ENCODE measurements around the gene SLC39A13.
A peak's percentile ranks its signal among the peaks of the same experiment; 100 is the strongest.

SLC39A13 gene

GRCh38 chr11:47388697-47389576 is 19.5 kb upstream of the SLC39A13 start:
- H3K4me1 ChIP-seq (ENCODE audit: control insufficient read depth, insufficient read depth, low read length), result peaks cover 6% of the 10 kb centered on the region
- no peaks in the 10 kb centered on the region for H3K9me3 ChIP-seq (ENCODE audit: control insufficient read depth, low read length)
- H3K4me3 ChIP-seq (ENCODE audit: low read length), result no peak overlapping the region
- no peaks in the 10 kb centered on the region for H3K27me3 ChIP-seq (ENCODE audit: control insufficient read depth, insufficient read depth, low read length)
- H3K36me3 ChIP-seq (ENCODE audit: control insufficient read depth, insufficient read depth, low read length), result no peaks in the 10 kb centered on the region
- H3K9ac ChIP-seq (ENCODE audit: low read length), result no peak overlapping the region

- H3K27me3 ChIP-seq (ENCODE audit: control insufficient read depth, insufficient read depth, low read length), result no peaks in the 10 kb centered on the region
- H3K9ac ChIP-seq (ENCODE audit: low read length), result no peak overlapping the region
- no peak overlapping the region for H3K4me3 ChIP-seq (ENCODE audit: low read length)
These were observed 18.6 kb upstream of the SLC39A13 start for GRCh38 chr11:47389577-47390421.

DNA sequence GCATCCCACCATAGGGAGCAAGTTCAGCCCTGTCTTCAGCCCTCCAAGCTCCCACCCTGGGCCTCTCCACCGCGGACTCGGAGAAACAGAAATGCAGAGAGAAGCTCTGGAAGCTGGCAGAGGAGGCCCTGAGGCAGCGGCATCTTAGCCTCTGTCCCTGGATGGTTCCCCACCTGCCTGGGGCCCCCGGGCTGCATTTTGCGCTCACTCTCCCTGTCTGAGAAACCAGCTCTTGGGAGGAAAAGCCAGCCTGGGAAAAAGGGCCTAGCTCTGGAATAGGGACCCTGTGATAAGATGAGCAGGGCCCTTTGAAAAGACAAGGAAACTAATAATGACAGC is 18.0 kb upstream of the SLC39A13 start:
- H3K9me3 ChIP-seq (ENCODE audit: control insufficient read depth, low read length), result no peaks in the 10 kb centered on the region
- H3K4me1 ChIP-seq (ENCODE audit: control insufficient read depth, insufficient read depth, low read length), result peaks cover 6% of the 10 kb centered on the region
- H3K9ac ChIP-seq (ENCODE audit: low read length), result no peak overlapping the region
- no peaks in the 10 kb centered on the region for H3K36me3 ChIP-seq (ENCODE audit: control insufficient read depth, insufficient read depth, low read length)
- no peak overlapping the region for H3K4me3 ChIP-seq (ENCODE audit: low read length)
- no peaks in the 10 kb centered on the region for H3K27me3 ChIP-seq (ENCODE audit: control insufficient read depth, insufficient read depth, low read length)

More at GRCh38 chr11:47389577-47390421, 18.6 kb upstream of the SLC39A13 start:
- no peaks in the 10 kb centered on the region for H3K9me3 ChIP-seq (ENCODE audit: control insufficient read depth, low read length)
- H3K4me1 ChIP-seq (ENCODE audit: control insufficient read depth, insufficient read depth, low read length), result peaks cover 6% of the 10 kb centered on the region
- no peaks in the 10 kb centered on the region for H3K36me3 ChIP-seq (ENCODE audit: control insufficient read depth, insufficient read depth, low read length)

DNA sequence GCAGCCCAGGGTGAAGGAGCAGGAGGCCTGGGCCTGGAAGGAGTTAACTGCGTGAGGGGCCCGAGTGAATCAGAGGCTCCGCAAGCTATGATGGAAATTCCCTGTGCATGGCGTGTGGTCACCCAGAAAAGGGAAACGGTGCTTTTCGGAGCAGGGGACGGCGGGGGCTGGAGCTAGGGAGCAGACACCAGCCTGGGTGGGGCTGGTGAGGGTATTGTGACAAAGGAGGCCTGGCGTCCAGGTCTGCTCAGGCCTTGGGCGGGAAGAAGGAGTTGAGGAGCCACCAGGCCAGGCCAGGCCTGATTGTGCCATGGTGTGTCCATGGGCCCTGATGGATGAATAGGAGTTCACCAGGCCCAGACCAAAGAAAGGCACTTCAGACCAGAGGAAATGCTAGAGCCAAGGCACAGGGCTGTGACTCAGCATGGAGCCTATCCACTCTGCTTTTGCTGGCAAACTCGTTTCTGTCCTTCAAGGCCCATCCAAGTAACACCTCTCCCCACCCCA is 17.3 kb upstream of the SLC39A13 start:
- no peaks in the 10 kb centered on the region for H3K27me3 ChIP-seq (ENCODE audit: control insufficient read depth, insufficient read depth, low read length)
- H3K36me3 ChIP-seq (ENCODE audit: control insufficient read depth, insufficient read depth, low read length), result no peaks in the 10 kb centered on the region
- peaks cover 6% of the 10 kb centered on the region for H3K4me1 ChIP-seq (ENCODE audit: control insufficient read depth, insufficient read depth, low read length)
- H3K9me3 ChIP-seq (ENCODE audit: control insufficient read depth, low read length), result no peaks in the 10 kb centered on the region
- no peak overlapping the region for H3K9ac ChIP-seq (ENCODE audit: low read length)
- no peak overlapping the region for H3K4me3 ChIP-seq (ENCODE audit: low read length)

GRCh38 chr11:47391711-47392432 is 16.5 kb upstream of the SLC39A13 start:
- no peaks in the 10 kb centered on the region for H3K9me3 ChIP-seq (ENCODE audit: control insufficient read depth, low read length)
- no peak overlapping the region for H3K9ac ChIP-seq (ENCODE audit: low read length)
- H3K27me3 ChIP-seq (ENCODE audit: control insufficient read depth, insufficient read depth, low read length), result no peaks in the 10 kb centered on the region
- no peaks in the 10 kb centered on the region for H3K36me3 ChIP-seq (ENCODE audit: control insufficient read depth, insufficient read depth, low read length)
- H3K4me3 ChIP-seq (ENCODE audit: low read length), result no peak overlapping the region
- H3K4me1 ChIP-seq (ENCODE audit: control insufficient read depth, insufficient read depth, low read length), result peaks cover 6% of the 10 kb centered on the region

DNA sequence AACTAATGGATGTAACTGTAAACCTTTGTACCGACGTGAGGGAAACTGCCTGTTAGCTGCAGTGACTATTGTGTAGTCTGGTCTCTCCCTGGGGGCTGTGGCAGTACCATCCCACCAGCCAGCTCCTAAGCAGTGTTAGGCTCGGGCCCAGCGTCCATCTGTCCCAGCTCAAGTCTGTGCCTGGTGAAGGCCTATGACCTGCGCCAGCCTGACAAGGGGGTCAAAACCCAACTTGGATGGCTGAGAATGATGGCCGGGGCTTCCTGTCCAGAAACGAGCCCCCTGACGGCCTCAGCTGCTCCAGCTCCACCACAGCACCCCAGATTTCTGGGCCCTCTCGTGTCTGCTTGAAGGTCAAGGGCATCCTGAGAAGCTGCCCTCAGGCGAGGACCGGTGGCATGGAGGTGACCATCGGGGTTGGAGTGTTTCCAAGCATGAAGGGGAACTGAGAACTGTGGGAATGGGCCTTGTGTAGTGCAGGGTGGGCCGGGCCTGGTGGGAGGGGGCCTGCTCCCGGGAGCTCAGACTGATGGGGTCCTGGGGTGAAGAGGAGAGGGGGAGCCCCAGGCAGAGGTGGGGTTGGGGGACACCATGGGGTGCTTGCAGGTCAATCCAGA is 15.7 kb upstream of the SLC39A13 start:
- no peaks in the 10 kb centered on the region for H3K9me3 ChIP-seq (ENCODE audit: control insufficient read depth, low read length)
- no peaks in the 10 kb centered on the region for H3K27me3 ChIP-seq (ENCODE audit: control insufficient read depth, insufficient read depth, low read length)
- no peak overlapping the region for H3K4me3 ChIP-seq (ENCODE audit: low read length)
- no peak overlapping the region for H3K9ac ChIP-seq (ENCODE audit: low read length)
- peaks cover 6% of the 10 kb centered on the region for H3K4me1 ChIP-seq (ENCODE audit: control insufficient read depth, insufficient read depth, low read length)
- no peaks in the 10 kb centered on the region for H3K36me3 ChIP-seq (ENCODE audit: control insufficient read depth, insufficient read depth, low read length)

GRCh38 chr11:47393163-47394049 is 15.0 kb upstream of the SLC39A13 start:
- H3K9ac ChIP-seq (ENCODE audit: low read length), result no peak overlapping the region

DNA sequence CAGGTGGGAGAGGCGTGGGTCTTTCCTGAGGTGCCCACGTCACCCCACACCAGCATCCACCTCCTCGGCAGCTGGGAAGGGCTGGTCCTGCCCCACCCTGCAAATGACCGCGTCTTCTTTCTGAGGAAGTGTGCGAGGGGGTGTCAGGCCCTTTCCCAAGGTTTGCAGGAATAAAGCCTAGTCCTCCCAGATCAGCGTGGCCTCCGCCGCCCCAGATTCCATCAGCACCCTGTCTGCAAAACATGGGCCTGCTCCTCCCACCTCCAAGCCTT is 14.4 kb upstream of the SLC39A13 start:
- Histone ChIP-seq H3K9ac (ENCODE audit: low read length) (peak overlapping the region; percentile 8), H3K36me3 (ENCODE audit: control insufficient read depth, insufficient read depth, low read length) (no peaks in the 10 kb centered on the region), H3K4me3 (ENCODE audit: low read length) (no peak overlapping the region), H3K27me3 (ENCODE audit: control insufficient read depth, insufficient read depth, low read length) (no peaks in the 10 kb centered on the region), H3K9me3 (ENCODE audit: control insufficient read depth, low read length) (no peaks in the 10 kb centered on the region), H3K4me1 (ENCODE audit: control insufficient read depth, insufficient read depth, low read length) (peaks cover 2% of the 10 kb centered on the region)

More at GRCh38 chr11:47393163-47394049, 15.0 kb upstream of the SLC39A13 start:
- no peak overlapping the region for H3K4me3 ChIP-seq (ENCODE audit: low read length)
- H3K9me3 ChIP-seq (ENCODE audit: control insufficient read depth, low read length), result no peaks in the 10 kb centered on the region
- H3K27me3 ChIP-seq (ENCODE audit: control insufficient read depth, insufficient read depth, low read length), result no peaks in the 10 kb centered on the region
- no peaks in the 10 kb centered on the region for H3K36me3 ChIP-seq (ENCODE audit: control insufficient read depth, insufficient read depth, low read length)
- H3K4me1 ChIP-seq (ENCODE audit: control insufficient read depth, insufficient read depth, low read length), result peaks cover 6% of the 10 kb centered on the region

- Histone ChIP-seq H3K4me1 (ENCODE audit: control insufficient read depth, insufficient read depth, low read length) (no peaks in the 10 kb centered on the region), H3K36me3 (ENCODE audit: control insufficient read depth, insufficient read depth, low read length) (no peaks in the 10 kb centered on the region), H3K27me3 (ENCODE audit: control insufficient read depth, insufficient read depth, low read length) (no peaks in the 10 kb centered on the region), H3K4me3 (ENCODE audit: low read length) (no peak overlapping the region), H3K9ac (ENCODE audit: low read length) (peak overlapping the region; percentile 41), H3K9me3 (ENCODE audit: control insufficient read depth, low read length) (no peaks in the 10 kb centered on the region)
These were observed 13.8 kb upstream of the SLC39A13 start for GRCh38 chr11:47394322-47395222.

- no peak overlapping the region for H3K4me3 ChIP-seq (ENCODE audit: low read length)
- no peaks in the 10 kb centered on the region for H3K36me3 ChIP-seq (ENCODE audit: control insufficient read depth, insufficient read depth, low read length)
- no peaks in the 10 kb centered on the region for H3K27me3 ChIP-seq (ENCODE audit: control insufficient read depth, insufficient read depth, low read length)
- H3K9me3 ChIP-seq (ENCODE audit: control insufficient read depth, low read length), result no peaks in the 10 kb centered on the region
- H3K4me1 ChIP-seq (ENCODE audit: control insufficient read depth, insufficient read depth, low read length), result peaks cover 2% of the 10 kb centered on the region
- H3K9ac ChIP-seq (ENCODE audit: low read length), result peak overlapping the region; percentile 41
These were observed 13.0 kb upstream of the SLC39A13 start for GRCh38 chr11:47395223-47396048.
